H1 (cell line): ENCODE data around the gene SSX2IP. TPM values are rescaled to one million over a fixed set of nuclear protein-coding genes. Genes with fewer than 3 reads are reported as not detected.

ENCODE experiments used
- CTCF ChIA-PET: fragments of 300-600 bp; sonication (Branson Sonifier 250); formaldehyde crosslinking; loops from one replicate; lab custom pipeline; 2021; ENCODE audit not compliant: partially characterized antibody; lab: Charles Lee
- POLR2A ChIA-PET: fragments of 300-600 bp; sonication (Branson Sonifier 250); formaldehyde crosslinking; loops from one replicate; lab custom pipeline; 2021; ENCODE audit warnings: inconsistent platforms; ENCODE audit not compliant: partially characterized antibody; lab: Charles Lee
- DNase-seq, 2 experiments: peaks; one replicate each; pipeline versions ENCODE4 v3.0.0 to v3.0.0-alpha.2; 2010 to 2022; ENCODE audit warnings: low spot score in 2 of 2, low read depth in 1 of 2, mixed read lengths in 1 of 2
- FAIRE-seq: peaks from 2 replicates; lab custom pipeline; 2011; peaks lifted over from hg19 to GRCh38; lab: Jason Lieb, UNC
- H2AFZ ChIP-seq: 2 replicates; pipeline ENCODE4 v1.8.1; 2012; ENCODE audit warnings: low read length, inconsistent platforms
- H2AK5ac ChIP-seq: 2 replicates; pipeline ENCODE4 v1.6.1; 2013; ENCODE audit warnings: low read depth, low read length
- H2BK120ac ChIP-seq: replicated peaks from 2 replicates; pipeline ENCODE3; 2013; ENCODE audit warnings: low read depth, low read length, inconsistent platforms
- H2BK12ac ChIP-seq: 2 replicates; pipeline ENCODE4 v1.6.1; 2013; ENCODE audit warnings: low read depth, low read length
- H2BK15ac ChIP-seq: 2 replicates; pipeline ENCODE4 v1.6.1; 2013; ENCODE audit warnings: low read length
- H2BK20ac ChIP-seq: 2 replicates; pipeline ENCODE4 v1.6.1; 2013; ENCODE audit warnings: low read length
- H2BK5ac ChIP-seq: 2 replicates; pipeline ENCODE4 v1.6.1; 2013; ENCODE audit warnings: low read depth, low read length
- H3K14ac ChIP-seq: 2 replicates; pipeline ENCODE4 v1.6.1; 2013; ENCODE audit warnings: inconsistent platforms; ENCODE audit not compliant: insufficient read length
- H3K18ac ChIP-seq: 2 replicates; pipeline ENCODE4 v1.6.1; 2013; ENCODE audit warnings: low read length; ENCODE audit errors: extremely low read depth
- H3K23ac ChIP-seq: 2 replicates; pipeline ENCODE4 v1.6.1; 2013; ENCODE audit warnings: inconsistent platforms; ENCODE audit not compliant: insufficient read length
- H3K23me2 ChIP-seq: 2 replicates; pipeline ENCODE4 v1.6.1; 2013; ENCODE audit warnings: low read depth, low read length
- H3K27ac ChIP-seq: 2 replicates; pipeline ENCODE4 v1.6.1; 2011; ENCODE audit warnings: low read depth, low read length, inconsistent platforms
- H3K27me3 ChIP-seq, 4 experiments: replicated peaks in 1 of 4; 1 replicate in 1 of 4; 2 replicates in 3 of 4; pipeline versions ENCODE4 v1.6.1 to v1.8.1; 2011 to 2013; ENCODE audit warnings: low read length in 3 of 4, mild to moderate bottlenecking in 3 of 4, inconsistent platforms in 2 of 4, mixed read lengths in 2 of 4, moderate library complexity in 1 of 4; ENCODE audit not compliant: control insufficient read depth in 3 of 4, insufficient read depth in 3 of 4; ENCODE audit errors: extremely low read depth in 1 of 4
- H3K36me3 ChIP-seq, 4 experiments: 2 replicates each; pipeline versions ENCODE4 v1.6.1 to v1.8.1; 2011 to 2013; ENCODE audit warnings: mild to moderate bottlenecking in 4 of 4, low read length in 3 of 4, moderate library complexity in 2 of 4, control low read depth in 1 of 4, inconsistent platforms in 1 of 4; ENCODE audit not compliant: insufficient read depth in 4 of 4, control insufficient read depth in 2 of 4
- H3K4ac ChIP-seq: replicated peaks from 2 replicates; pipeline ENCODE3; 2013; ENCODE audit warnings: low read length, low read depth, mixed read lengths, inconsistent platforms; ENCODE audit not compliant: insufficient read length
- H3K4me1 ChIP-seq, 4 experiments: replicated peaks in 1 of 4; 1 replicate in 1 of 4; 2 replicates in 3 of 4; pipeline versions ENCODE4 v1.6.1 to v1.8.1; 2011 to 2013; ENCODE audit warnings: low read length in 3 of 4, inconsistent platforms in 2 of 4, mixed read lengths in 1 of 4; ENCODE audit not compliant: insufficient read depth in 4 of 4, control insufficient read depth in 3 of 4
- H3K4me2 ChIP-seq, 2 experiments: 2 replicates each; pipeline versions ENCODE4 v1.6.1 to v1.8.1; 2011 to 2013; ENCODE audit warnings: low read depth in 2 of 2, low read length in 2 of 2, control low read depth in 1 of 2, inconsistent platforms in 1 of 2, mild to moderate bottlenecking in 1 of 2; ENCODE audit not compliant: insufficient read depth in 1 of 2
- H3K4me3 ChIP-seq, 4 experiments: fragments of 200-600, 300-600 bp in 1 of 4; sonication (generic), shearing (Covaris generic), sonication (Bioruptor Twin) in 1 of 4; 2 replicates each; pipeline versions ENCODE4 v1.5.1 to v1.8.1; 2011 to 2016; ENCODE audit warnings: low read length in 4 of 4, low read depth in 3 of 4, control low read depth in 2 of 4, inconsistent platforms in 2 of 4, mild to moderate bottlenecking in 2 of 4, mixed read lengths in 1 of 4, moderate library complexity in 1 of 4; ENCODE audit not compliant: insufficient read depth in 2 of 4; ENCODE audit errors: extremely low read depth in 1 of 4
- H3K56ac ChIP-seq: replicated peaks from 2 replicates; pipeline ENCODE3; 2013; ENCODE audit warnings: low read depth, mild to moderate bottlenecking, mixed read lengths, low read length, inconsistent platforms; ENCODE audit not compliant: insufficient read length
- H3K79me1 ChIP-seq: 2 replicates; pipeline ENCODE4 v1.6.1; 2013; ENCODE audit warnings: low read depth, low read length, control low read depth
- H3K79me2 ChIP-seq, 2 experiments: 2 replicates each; pipeline versions ENCODE4 v1.6.1 to v1.8.1; 2012 to 2013; ENCODE audit warnings: low read length in 2 of 2, mild to moderate bottlenecking in 2 of 2, inconsistent platforms in 1 of 2; ENCODE audit not compliant: insufficient read depth in 2 of 2, control insufficient read depth in 1 of 2
- H3K9ac ChIP-seq, 4 experiments: replicated peaks in 1 of 4; 1 replicate in 1 of 4; 2 replicates in 3 of 4; pipeline versions ENCODE4 v1.6.1 to v1.8.1; 2011 to 2013; ENCODE audit warnings: low read depth in 3 of 4, low read length in 3 of 4, control low read depth in 2 of 4, mild to moderate bottlenecking in 2 of 4, moderate library complexity in 2 of 4, inconsistent platforms in 1 of 4; ENCODE audit errors: extremely low read depth in 1 of 4
- H3K9me3 ChIP-seq, 2 experiments: 2 replicates each; pipeline versions ENCODE4 v1.6.1 to v1.8.1; 2012 to 2013; ENCODE audit warnings: mild to moderate bottlenecking in 2 of 2, moderate library complexity in 2 of 2, control low read depth in 1 of 2, inconsistent platforms in 1 of 2, low read depth in 1 of 2, low read length in 1 of 2, mixed read lengths in 1 of 2; ENCODE audit not compliant: insufficient read depth in 2 of 2
- H4K20me1 ChIP-seq, 2 experiments: replicated peaks in 1 of 2; 2 replicates each; pipeline versions ENCODE3 to v1.8.1; 2011 to 2013; ENCODE audit warnings: inconsistent platforms in 2 of 2, low read length in 2 of 2, mild to moderate bottlenecking in 1 of 2; ENCODE audit not compliant: insufficient read depth in 2 of 2, control insufficient read depth in 1 of 2
- H4K5ac ChIP-seq: 2 replicates; pipeline ENCODE4 v1.6.1; 2013; ENCODE audit warnings: low read length, low read depth, mixed read lengths, inconsistent platforms; ENCODE audit not compliant: insufficient read length
- H4K8ac ChIP-seq: 2 replicates; pipeline ENCODE4 v1.8.0; 2013; ENCODE audit warnings: mild to moderate bottlenecking, moderate library complexity, low read length, inconsistent platforms; ENCODE audit not compliant: insufficient read depth; ENCODE audit errors: extremely low read depth
- H4K91ac ChIP-seq: replicated peaks from 2 replicates; pipeline ENCODE3; 2013; ENCODE audit warnings: low read length, mixed read lengths, inconsistent platforms; ENCODE audit not compliant: insufficient read length
- BCL11A ChIP-seq, 2 experiments: IDR thresholded peaks; one replicate each; pipeline ENCODE4 v1.6.1; 2011; ENCODE audit warnings: low read depth in 2 of 2, low read length in 2 of 2, mild to moderate bottlenecking in 2 of 2
- CBX5 ChIP-seq: fragments of 300-800, 300-1000 bp; sonication (generic); IDR thresholded peaks from 2 replicates; pipeline ENCODE4 v1.7.1; 2016; ENCODE audit warnings: antibody characterized with exemption, low read length, low read depth
- CEBPB ChIP-seq: IDR thresholded peaks from 2 replicates; pipeline ENCODE4 v1.6.1; 2012; ENCODE audit warnings: low read depth, low read length
- NANOG ChIP-seq: IDR thresholded peaks from 2 replicates; pipeline ENCODE4 v1.6.1; 2011; ENCODE audit warnings: low read length, low read depth, mild to moderate bottlenecking, inconsistent platforms; ENCODE audit not compliant: insufficient read depth, poor library complexity, severe bottlenecking
- RAD21 ChIP-seq, 2 experiments: IDR thresholded peaks in 1 of 2; conservative IDR thresholded peaks in 1 of 2; 2 replicates each; pipeline ENCODE4 v1.6.1; 2011; ENCODE audit warnings: low read depth in 2 of 2, low read length in 2 of 2, improper control_type of control experiment in 1 of 2, inconsistent platforms in 1 of 2, mild to moderate bottlenecking in 1 of 2, moderate library complexity in 1 of 2
- RXRA ChIP-seq: IDR thresholded peaks from 2 replicates; pipeline ENCODE4 v1.6.1; 2011; ENCODE audit warnings: low read depth, mild to moderate bottlenecking, low read length, moderate library complexity; ENCODE audit not compliant: insufficient read depth
- SP1 ChIP-seq: IDR thresholded peaks from 2 replicates; pipeline ENCODE4 v1.6.1; 2011; ENCODE audit warnings: low read depth, low read length
- TCF12 ChIP-seq: IDR thresholded peaks from 2 replicates; pipeline ENCODE4 v1.6.1; 2011; ENCODE audit warnings: low read depth, mild to moderate bottlenecking, low read length
- ZNF274 ChIP-seq: IDR thresholded peaks from 2 replicates; pipeline ENCODE4 v1.7.0; 2012; ENCODE audit warnings: low read length, borderline replicate concordance; ENCODE audit errors: extremely low read depth
- WGBS, 2 experiments: shearing (Covaris generic) in 1 of 2; methylation state at CpG; one replicate each; pipeline versions ENCODE4 v1.1.6 to v1.1.7; 2013 to 2015; ENCODE audit warnings: low lambda C conversion rate in 2 of 2, mixed read lengths in 2 of 2, inconsistent platforms in 1 of 2, low coverage in 1 of 2, missing lambda C conversion rate in 1 of 2; ENCODE audit not compliant: insufficient replicate concordance in 2 of 2, insufficient coverage in 1 of 2, insufficient read length in 1 of 2; ENCODE audit errors: extremely low coverage in 1 of 2, missing lambda C conversion rate in 1 of 2; 5-methylcytosine and 5-hydroxymethylcytosine counted together
- polyA plus RNA-seq, 7 experiments: library from polyadenylated mRNA; depleted of rRNA in 3 of 7; stranded (reverse) in 5 of 7; unstranded in 2 of 7; fragments of >200 nt in 5 of 7; fragments of 200-250 nt in 2 of 7; gene quantifications; 1 replicate in 5 of 7; 2 replicates in 1 of 7; 4 replicates in 1 of 7; pipeline versions ENCODE4 v1.2.1 to v1.2.3, GENCODE V29; 2011 to 2013; ENCODE audit warnings: missing spikeins in 2 of 7, mixed read lengths in 2 of 7
- total RNA-seq: library from RNA; stranded (reverse); fragmentation: NEBNext Ultra II Directional; extraction: Animal tissue kit (Norgen Biotek cat#: 25700); gene quantifications from 2 replicates; pipeline ENCODE4 v1.2.1, GENCODE V29; 2021
- TF ChIP-seq, protein P1 (sequence below): IDR thresholded peaks from 2 replicates; pipeline ENCODE4 v1.6.1; 2012; ENCODE audit warnings: inconsistent platforms

The SSX2IP gene
- total and polyA plus RNA-seq, 2 of the 8 experiments (the other 6 are each of a cell fraction or from before 2014, with no cell fraction given): 4.0 to 31.3 TPM

DNA sequence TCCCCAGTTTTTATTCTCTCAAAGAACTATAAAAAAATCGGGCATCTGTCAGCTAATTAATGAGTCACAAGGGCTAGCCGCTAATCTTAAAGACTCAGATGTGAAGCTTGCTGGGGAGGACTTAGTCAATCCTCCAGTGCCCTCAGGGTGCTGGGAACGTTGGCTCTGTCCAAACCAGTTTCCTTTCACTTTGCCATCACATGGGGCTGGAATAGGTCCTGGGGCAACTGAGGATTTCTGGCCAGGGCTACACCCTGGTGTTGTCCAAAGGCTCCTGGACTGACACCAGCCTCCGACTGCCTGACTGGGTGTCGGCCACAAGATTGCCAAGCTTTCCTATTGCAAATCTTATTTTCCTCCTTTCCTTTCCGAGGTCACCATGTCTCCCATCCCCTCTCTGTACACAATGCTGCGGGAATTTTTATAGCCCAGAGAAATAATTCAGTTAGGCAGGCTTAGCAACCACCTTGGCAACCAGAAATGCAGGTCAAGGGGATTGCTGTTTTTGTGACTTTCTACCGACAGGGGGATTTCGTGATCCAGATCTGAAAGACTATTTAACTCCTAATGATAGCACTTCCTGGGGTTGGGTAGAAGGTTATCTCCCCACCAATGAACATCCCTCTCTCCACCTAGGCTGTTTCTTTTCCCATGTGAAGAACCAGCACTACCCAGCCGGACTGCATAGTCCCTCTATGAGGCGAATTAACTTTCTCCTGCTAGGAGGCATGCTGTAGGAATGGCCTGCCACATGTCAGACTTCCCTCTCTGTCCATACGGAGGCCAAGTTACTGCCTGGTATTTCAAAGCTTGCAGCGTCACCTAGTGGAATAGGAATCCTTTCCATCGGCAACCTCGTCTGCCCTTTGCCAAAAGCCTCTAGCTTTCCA is 86.1 kb downstream of the SSX2IP start:
- H2BK5ac ChIP-seq: no peak overlapping the region
- CTCF ChIA-PET: interaction anchor here (0.6 to 3.2 kb wide), 37 partner anchors 8 to 672 kb away, joined by 3 to 13 read pairs (median 4); partner anchors contain the start of gene CTBS
- H3K9ac ChIP-seq: no peak overlapping the region
- FAIRE-seq (no peak), DNase-seq (peak; percentile 49 to 60)
- H4K8ac ChIP-seq: no peak overlapping the region
- WGBS, 2 experiments: 65% methylated on average over 15 of the region's 15 CpGs; no CpG with 5 or more reads in 1 of the 2 experiments
- no peak overlapping the region for H4K91ac ChIP-seq
- H3K4ac ChIP-seq: no peak overlapping the region
- no peak overlapping the region for H3K14ac ChIP-seq
- no peak overlapping the region for H3K23ac ChIP-seq
- no peaks in the 10 kb centered on the region for H3K79me2 ChIP-seq
- H4K5ac ChIP-seq: no peak overlapping the region
- H3K4me1 ChIP-seq: no peaks in the 10 kb centered on the region
- no peak overlapping the region for H3K4me3 ChIP-seq
- H2BK15ac ChIP-seq: no peak overlapping the region
- no peaks in the 10 kb centered on the region for H3K27me3 ChIP-seq
- no peak overlapping the region for H3K56ac ChIP-seq
- no peak overlapping the region for H2BK20ac ChIP-seq
- H2AFZ ChIP-seq: peak overlapping the region; percentile 51
- no peaks in the 10 kb centered on the region for H3K79me1 ChIP-seq
- no peak overlapping the region for H3K27ac ChIP-seq
- no peak overlapping the region for H2AK5ac ChIP-seq
- no peak overlapping the region for H2BK12ac ChIP-seq
- H3K36me3 ChIP-seq: no peaks in the 10 kb centered on the region
- H3K4me2 ChIP-seq: no peak overlapping the region
- H3K18ac ChIP-seq: no peak overlapping the region
- peaks cover 20 to 24% of the 10 kb centered on the region in 2 experiments for H3K9me3 ChIP-seq
- no peak overlapping the region for H2BK120ac ChIP-seq
- no peaks in the 10 kb centered on the region for H4K20me1 ChIP-seq
- POLR2A ChIA-PET: interaction anchor here (1.5 kb wide), 1 partner anchor 98 kb away, joined by 5 read pairs; the partner anchor contains the start of genes GNG5 and SPATA1
- H3K23me2 ChIP-seq: no peaks in the 10 kb centered on the region
- TF ChIP-seq, protein P1, sequence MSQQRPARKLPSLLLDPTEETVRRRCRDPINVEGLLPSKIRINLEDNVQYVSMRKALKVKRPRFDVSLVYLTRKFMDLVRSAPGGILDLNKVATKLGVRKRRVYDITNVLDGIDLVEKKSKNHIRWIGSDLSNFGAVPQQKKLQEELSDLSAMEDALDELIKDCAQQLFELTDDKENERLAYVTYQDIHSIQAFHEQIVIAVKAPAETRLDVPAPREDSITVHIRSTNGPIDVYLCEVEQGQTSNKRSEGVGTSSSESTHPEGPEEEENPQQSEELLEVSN: peak; percentile 81
- TF ChIP-seq CBX5: no peak
- no peak for TF ChIP-seq CEBPB
- no peak for TF ChIP-seq BCL11A (IDR thresholded peaks at IDR 0.05; ENCODE audit: low read depth in 2 of 2, low read length in 2 of 2)
- TF ChIP-seq SP1: no peak
- no peak for TF ChIP-seq ZNF274
- no peak for TF ChIP-seq RXRA
- TF ChIP-seq TCF12: no peak
- peak; percentile 94 to 97 for TF ChIP-seq RAD21 (IDR thresholded peaks at IDR 0.05 in 1 of 2, conservative IDR thresholded peaks at IDR 0.05 in 1 of 2; ENCODE audit: low read depth in 2 of 2, low read length in 2 of 2)
- no peak for TF ChIP-seq NANOG
